ENCODE measurements around the gene STAC.
"Not testable (repeated sequence)": the region's sequence is repeated elsewhere in the genome, so short reads cannot be mapped to it uniquely, and the experiment has no call there.

STAC gene

GRCh38 chr3:36524560-36524959 lies 144.3 kb downstream of the STAC start:
- peak; percentile 29 for DNase-seq

- peak; percentile 76 for DNase-seq
These were observed 145.0 kb downstream of the STAC start for GRCh38 chr3:36525115-36525801.

GRCh38 chr3:36538136-36538749 lies 157.9 kb downstream of the STAC start:
- peak; percentile 37 for DNase-seq

GRCh38 chr3:36540888-36541518 lies 160.7 kb downstream of the STAC start:
- DNase-seq = peak; percentile 40

GRCh38 chr3:36542186-36542585 lies 161.9 kb downstream of the STAC start:
- peak; percentile 74 for DNase-seq

- DNase-seq = no peak
These were observed 163.1 kb downstream of the STAC start for GRCh38 chr3:36543276-36543997.

- peak; percentile 76 for DNase-seq
These were observed 165.9 kb downstream of the STAC start for GRCh38 chr3:36546226-36546625.

- DNase-seq = peak; percentile 38
These were observed 168.4 kb downstream of the STAC start for GRCh38 chr3:36548712-36549111.

GRCh38 chr3:36557021-36557707 lies 176.9 kb downstream of the STAC start:
- no peak for DNase-seq

- no peak for DNase-seq
These were observed 177.6 kb downstream of the STAC start for GRCh38 chr3:36557708-36558421.

GRCh38 chr3:36558961-36559360 lies 178.7 kb downstream of the STAC start:
- DNase-seq = no peak

- DNase-seq = no peak
These were observed 180.4 kb downstream of the STAC start for GRCh38 chr3:36560685-36561084.

GRCh38 chr3:36561601-36562000 lies 181.3 kb downstream of the STAC start:
- no peak for DNase-seq

- DNase-seq = no peak
These were observed 182.6 kb downstream of the STAC start for GRCh38 chr3:36562945-36563344.

GRCh38 chr3:36575241-36575640 lies 194.9 kb downstream of the STAC start:
- no peak for DNase-seq

GRCh38 chr3:36578418-36578817 lies 198.1 kb downstream of the STAC start:
- DNase-seq = not testable (repeated sequence)

GRCh38 chr3:36579746-36580145 lies 199.4 kb downstream of the STAC start:
- DNase-seq = no peak

GRCh38 chr3:36580716-36581115 lies 200.4 kb downstream of the STAC start:
- DNase-seq = no peak

- DNase-seq = peak; percentile 25
These were observed 211.7 kb downstream of the STAC start for GRCh38 chr3:36591959-36592358.

- no peak for DNase-seq
These were observed 215.2 kb downstream of the STAC start for GRCh38 chr3:36595511-36595910.

GRCh38 chr3:36596419-36596818 lies 216.1 kb downstream of the STAC start:
- DNase-seq = peak; percentile 8

GRCh38 chr3:36597422-36597821 lies 217.1 kb downstream of the STAC start:
- DNase-seq = peak; percentile 16
